ENCODE data around the gene EML5.

EML5 gene

DNA sequence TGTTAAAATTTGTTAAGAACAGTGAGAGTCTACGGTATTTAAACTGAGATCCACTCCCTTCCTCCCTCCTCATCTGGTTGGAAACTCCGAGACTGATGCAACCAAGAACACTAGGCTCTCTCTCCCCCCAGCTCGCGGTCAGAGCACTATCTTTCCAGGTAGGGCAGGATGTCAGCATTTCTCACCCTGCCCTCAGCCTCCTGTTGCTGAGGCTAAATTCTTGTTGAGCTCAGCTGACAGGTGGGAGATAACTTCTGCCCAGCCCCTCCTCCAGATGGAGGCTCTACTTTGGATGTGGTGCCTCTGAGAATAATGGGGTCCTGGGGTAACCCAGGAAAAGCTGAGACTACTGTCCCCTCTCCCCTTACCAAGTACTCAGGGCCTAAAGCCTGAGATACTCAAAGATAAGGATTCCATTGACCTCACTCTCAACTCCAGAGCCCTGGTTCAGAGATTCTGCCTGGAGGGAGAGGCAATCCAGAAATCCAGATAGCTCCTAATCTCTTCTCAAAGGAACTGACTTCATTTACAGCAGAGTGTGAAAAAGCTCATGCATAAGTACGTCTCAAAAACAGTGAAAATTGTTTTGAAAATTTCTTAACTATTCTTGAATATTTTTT lies 110.1 kb downstream of the EML5 start:
- no peak for DNase-seq (ENCODE audit: low read depth, low spot score)
- TF ChIP-seq EZH2 (IDR thresholded peaks at IDR 0.05) (no peak), POLR2AphosphoS5 (IDR thresholded peaks at IDR 0.05; ENCODE audit: borderline replicate concordance, low read depth, low read length) (no peak), FOXP2 (optimal IDR thresholded peaks at IDR 0.05; ENCODE audit: control extremely low read depth, extremely low read length, insufficient read depth) (no peak)
- H3K27ac ChIP-seq = no peak overlapping the region

GRCh38 chr14:88681755-88682494 lies 110.8 kb downstream of the EML5 start:
- no peak overlapping the region for H3K27ac ChIP-seq
- TF ChIP-seq EZH2 (IDR thresholded peaks at IDR 0.05) = no peak
- TF ChIP-seq FOXP2 (optimal IDR thresholded peaks at IDR 0.05; ENCODE audit: control extremely low read depth, extremely low read length, insufficient read depth) = no peak
- TF ChIP-seq POLR2AphosphoS5 (IDR thresholded peaks at IDR 0.05; ENCODE audit: borderline replicate concordance, low read depth, low read length) = no peak
- H3K9ac ChIP-seq (ENCODE audit: insufficient read length) = no peak overlapping the region
- H3K36me3 ChIP-seq (ENCODE audit: insufficient read depth, low read length) = no peaks in the 10 kb centered on the region
- no peak for DNase-seq (ENCODE audit: low read depth, low spot score)
- H3K9me3 ChIP-seq (ENCODE audit: low read depth, low read length) = no peaks in the 10 kb centered on the region
- H3K4me3 ChIP-seq = no peak overlapping the region

More for the DNA sequence above, 110.1 kb downstream of the EML5 start:
- no peaks in the 10 kb centered on the region for H3K9me3 ChIP-seq (ENCODE audit: low read depth, low read length)
- no peaks in the 10 kb centered on the region for H3K36me3 ChIP-seq (ENCODE audit: insufficient read depth, low read length)
- no peak overlapping the region for H3K4me3 ChIP-seq
- no peak overlapping the region for H3K9ac ChIP-seq (ENCODE audit: insufficient read length)

GRCh38 chr14:88669346-88669745 lies 123.4 kb downstream of the EML5 start:
- Histone ChIP-seq H3K36me3 (ENCODE audit: insufficient read depth, low read length) (no peaks in the 10 kb centered on the region), H3K4me3 (no peak overlapping the region), H3K27ac (no peak overlapping the region), H3K9ac (ENCODE audit: insufficient read length) (no peak overlapping the region), H3K9me3 (ENCODE audit: low read depth, low read length) (no peaks in the 10 kb centered on the region)
- no peak for DNase-seq (ENCODE audit: low read depth, low spot score)
- TF ChIP-seq FOXP2 (optimal IDR thresholded peaks at IDR 0.05; ENCODE audit: control extremely low read depth, extremely low read length, insufficient read depth) (no peak), EZH2 (IDR thresholded peaks at IDR 0.05) (no peak), POLR2AphosphoS5 (IDR thresholded peaks at IDR 0.05; ENCODE audit: borderline replicate concordance, low read depth, low read length) (no peak)

DNA sequence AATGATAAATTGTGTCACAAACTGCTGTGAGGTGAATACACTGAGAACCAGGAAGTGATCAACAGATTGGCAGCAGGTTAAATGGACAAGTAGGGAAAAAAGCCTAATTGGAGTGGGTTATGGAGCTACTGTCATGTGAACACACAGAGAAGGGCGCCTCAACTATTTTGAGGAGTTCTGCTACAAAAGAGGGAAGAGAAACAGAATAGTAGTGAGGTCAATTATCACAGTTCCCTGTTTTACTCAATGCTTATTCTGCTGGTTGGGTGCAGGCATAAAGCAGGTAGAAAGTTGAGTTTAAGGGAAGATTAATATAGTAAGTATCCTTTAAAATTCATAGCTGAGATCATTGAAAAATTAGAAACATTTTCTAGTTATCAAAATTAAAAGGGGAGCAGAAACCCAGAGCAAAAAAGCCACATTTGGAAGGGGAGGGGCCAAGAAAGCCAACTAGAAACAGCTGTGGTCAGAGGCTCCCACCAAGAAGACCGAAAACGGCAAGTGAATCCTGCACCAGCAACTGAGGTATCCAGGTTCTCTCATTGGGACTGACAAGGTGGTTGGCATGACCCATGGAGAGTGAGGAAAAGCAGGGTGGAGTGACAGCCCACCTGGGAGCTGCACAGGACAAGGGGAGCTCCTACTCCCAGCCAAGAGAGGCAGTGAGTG lies 124.2 kb downstream of the EML5 start:
- TF ChIP-seq EZH2 (IDR thresholded peaks at IDR 0.05) = no peak
- no peak for TF ChIP-seq FOXP2 (optimal IDR thresholded peaks at IDR 0.05; ENCODE audit: control extremely low read depth, extremely low read length, insufficient read depth)
- TF ChIP-seq POLR2AphosphoS5 (IDR thresholded peaks at IDR 0.05; ENCODE audit: borderline replicate concordance, low read depth, low read length) = no peak
- no peak for DNase-seq (ENCODE audit: low read depth, low spot score)
- H3K9ac ChIP-seq (ENCODE audit: insufficient read length) = no peak overlapping the region
- no peaks in the 10 kb centered on the region for H3K36me3 ChIP-seq (ENCODE audit: insufficient read depth, low read length)
- no peak overlapping the region for H3K27ac ChIP-seq
- H3K9me3 ChIP-seq (ENCODE audit: low read depth, low read length) = no peaks in the 10 kb centered on the region
- no peak overlapping the region for H3K4me3 ChIP-seq

DNA sequence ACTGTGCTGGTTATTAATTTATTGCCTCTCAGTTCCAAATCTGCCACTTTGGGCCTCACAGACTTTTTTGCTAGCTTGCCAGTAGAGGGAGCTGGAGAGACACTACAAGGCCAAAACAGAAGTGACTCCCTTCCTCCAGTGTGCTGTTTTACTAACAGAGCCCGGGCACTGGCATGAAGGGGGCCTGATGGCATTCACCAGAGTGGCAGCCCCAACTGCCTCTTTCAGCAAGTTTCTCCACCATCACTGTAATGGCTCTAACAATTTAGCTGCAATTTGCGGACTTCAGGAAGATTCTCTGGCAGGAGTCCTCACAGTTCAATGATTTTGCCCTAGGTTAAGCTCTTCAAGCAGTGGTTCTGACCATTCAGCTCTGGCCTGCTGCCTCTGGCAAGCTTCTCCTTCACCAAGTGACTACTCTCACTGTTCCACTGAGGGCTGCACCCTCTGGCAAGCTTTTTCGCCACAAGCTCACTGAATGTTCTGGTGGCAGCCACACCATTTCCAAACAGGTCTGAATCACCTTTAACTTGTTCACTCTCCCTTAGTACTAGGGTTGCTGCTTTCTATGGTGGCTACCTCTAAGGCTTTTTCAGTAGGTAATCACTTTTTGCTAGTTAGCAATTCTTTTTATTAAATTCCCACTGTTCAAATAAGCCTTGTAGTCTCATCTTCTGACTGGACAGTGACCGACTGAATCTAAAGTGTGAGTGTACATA lies 125.0 kb downstream of the EML5 start:
- Histone ChIP-seq H3K36me3 (ENCODE audit: insufficient read depth, low read length) (no peaks in the 10 kb centered on the region), H3K27ac (no peak overlapping the region), H3K9me3 (ENCODE audit: low read depth, low read length) (no peaks in the 10 kb centered on the region), H3K4me3 (no peak overlapping the region), H3K9ac (ENCODE audit: insufficient read length) (no peak overlapping the region)
- TF ChIP-seq FOXP2 (optimal IDR thresholded peaks at IDR 0.05; ENCODE audit: control extremely low read depth, extremely low read length, insufficient read depth) = no peak
- peak; percentile 32 for DNase-seq (ENCODE audit: low read depth, low spot score)

DNA sequence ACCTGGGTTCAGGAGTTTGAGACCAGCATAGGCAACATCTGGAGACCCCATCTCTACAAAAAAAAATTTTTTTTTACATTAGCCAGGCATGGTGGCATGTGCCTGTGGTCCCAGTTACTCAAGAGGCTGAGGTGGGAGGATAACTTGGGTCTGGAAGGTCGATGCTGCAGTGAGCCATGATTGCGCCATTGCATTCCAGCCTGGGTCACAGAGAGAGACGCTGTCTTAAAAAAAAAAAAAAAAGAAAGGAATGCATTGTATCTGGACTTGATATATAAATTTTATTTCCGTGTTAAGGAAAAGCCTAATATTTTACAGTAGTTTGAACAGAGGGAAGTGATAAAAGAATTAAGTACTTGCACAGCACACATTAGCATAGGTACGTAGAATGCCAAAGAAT lies 132.7 kb downstream of the EML5 start:
- Histone ChIP-seq H3K9me3 (ENCODE audit: low read depth, low read length) (no peaks in the 10 kb centered on the region), H3K36me3 (ENCODE audit: insufficient read depth, low read length) (no peaks in the 10 kb centered on the region), H3K27ac (no peak overlapping the region), H3K4me3 (no peak overlapping the region), H3K9ac (ENCODE audit: insufficient read length) (no peak overlapping the region)
- no peak for TF ChIP-seq EZH2 (IDR thresholded peaks at IDR 0.05)
- no peak for DNase-seq (ENCODE audit: low read depth, low spot score)

GRCh38 chr14:88639221-88639620 lies 153.5 kb downstream of the EML5 start:
- Histone ChIP-seq H3K9ac (ENCODE audit: insufficient read length) (no peak overlapping the region), H3K27ac (no peak overlapping the region), H3K4me3 (no peak overlapping the region), H3K36me3 (ENCODE audit: insufficient read depth, low read length) (no peaks in the 10 kb centered on the region), H3K9me3 (ENCODE audit: low read depth, low read length) (no peaks in the 10 kb centered on the region)
- DNase-seq (ENCODE audit: low read depth, low spot score) = no peak
- TF ChIP-seq POLR2AphosphoS5 (IDR thresholded peaks at IDR 0.05; ENCODE audit: borderline replicate concordance, low read depth, low read length) = no peak
- no peak for TF ChIP-seq FOXP2 (optimal IDR thresholded peaks at IDR 0.05; ENCODE audit: control extremely low read depth, extremely low read length, insufficient read depth)
- TF ChIP-seq EZH2 (IDR thresholded peaks at IDR 0.05) = no peak

GRCh38 chr14:88632512-88632911 lies 160.2 kb downstream of the EML5 start:
- H3K27ac ChIP-seq = no peak overlapping the region
- no peak for TF ChIP-seq POLR2AphosphoS5 (IDR thresholded peaks at IDR 0.05; ENCODE audit: borderline replicate concordance, low read depth, low read length)
- TF ChIP-seq FOXP2 (optimal IDR thresholded peaks at IDR 0.05; ENCODE audit: control extremely low read depth, extremely low read length, insufficient read depth) = no peak
- TF ChIP-seq EZH2 (IDR thresholded peaks at IDR 0.05) = no peak
- no peaks in the 10 kb centered on the region for H3K36me3 ChIP-seq (ENCODE audit: insufficient read depth, low read length)
- no peaks in the 10 kb centered on the region for H3K9me3 ChIP-seq (ENCODE audit: low read depth, low read length)
- no peak for DNase-seq (ENCODE audit: low read depth, low spot score)
- no peak overlapping the region for H3K4me3 ChIP-seq
- no peak overlapping the region for H3K9ac ChIP-seq (ENCODE audit: insufficient read length)
